ENCODE measurements around the gene SVOP. TPM values are rescaled to one million over a fixed set of nuclear protein-coding genes. Genes with fewer than 3 reads are reported as not detected.
"Not testable (repeated sequence)": the region's sequence is repeated elsewhere in the genome, so short reads cannot be mapped to it uniquely, and the experiment has no call there.

Gene SVOP
- total and polyA plus RNA-seq, 2 donors from 2014 or later = 0.04 TPM; not detected in 1

- Histone ChIP-seq H3K9ac (ENCODE audit: low read length in 3 of 3) (no peak overlapping the region), H3K4me1 (ENCODE audit: control insufficient read depth in 2 of 3, insufficient read depth in 2 of 3, low read depth in 1 of 3, low read length in 3 of 3) (no peaks in the 10 kb centered on the region), H3K9me3 (ENCODE audit: control insufficient read depth in 2 of 3, insufficient read depth in 1 of 3, low read length in 3 of 3) (no peaks in the 10 kb centered on the region), H3K27ac (ENCODE audit: low read depth in 2 of 2, low read length in 2 of 2) (no peak overlapping the region), H3K36me3 (ENCODE audit: control insufficient read depth in 2 of 3, insufficient read depth in 3 of 3, low read length in 3 of 3) (peaks cover 2 to 22% (median 6%) of the 10 kb centered on the region in 3 donors), H3K27me3 (ENCODE audit: control insufficient read depth, insufficient read depth, low read length) (no peaks in the 10 kb centered on the region), H3K4me3 (ENCODE audit: low read length in 3 of 3) (no peak overlapping the region)
- TF ChIP-seq CTCF (IDR thresholded peaks at IDR 0.05; ENCODE audit: borderline replicate concordance, extremely low read depth, insufficient read depth) = no peak
- DNase-seq = no peak
- FAIRE-seq = no peak
- intact Hi-C loops (cut with DNase I) = no loop called here
Observed at GRCh38 chr12:109057376-109057775, 36.5 kb upstream of the SVOP start.

GRCh38 chr12:109056891-109057290 lies 36.0 kb upstream of the SVOP start:
- no peak overlapping the region for H3K4me3 ChIP-seq (ENCODE audit: low read length in 3 of 3)
- FAIRE-seq (no peak), DNase-seq (no peak)
- H3K27ac ChIP-seq (ENCODE audit: low read depth in 2 of 2, low read length in 2 of 2) = no peak overlapping the region
- no peaks in the 10 kb centered on the region for H3K27me3 ChIP-seq (ENCODE audit: control insufficient read depth, insufficient read depth, low read length)
- peaks cover 2 to 22% (median 6%) of the 10 kb centered on the region in 3 donors for H3K36me3 ChIP-seq (ENCODE audit: control insufficient read depth in 2 of 3, insufficient read depth in 3 of 3, low read length in 3 of 3)
- intact Hi-C loops (cut with DNase I) = no loop called here
- no peaks in the 10 kb centered on the region for H3K9me3 ChIP-seq (ENCODE audit: control insufficient read depth in 2 of 3, insufficient read depth in 1 of 3, low read length in 3 of 3)
- peaks cover 0 to 2% (median 0%) of the 10 kb centered on the region in 3 donors for H3K4me1 ChIP-seq (ENCODE audit: control insufficient read depth in 2 of 3, insufficient read depth in 2 of 3, low read depth in 1 of 3, low read length in 3 of 3)
- no peak overlapping the region for H3K9ac ChIP-seq (ENCODE audit: low read length in 3 of 3)
- TF ChIP-seq CTCF (IDR thresholded peaks at IDR 0.05; ENCODE audit: borderline replicate concordance, extremely low read depth, insufficient read depth) = no peak

GRCh38 chr12:109054520-109054919 lies 33.7 kb upstream of the SVOP start:
- peaks cover 0 to 3% (median 0%) of the 10 kb centered on the region in 3 donors for H3K4me1 ChIP-seq (ENCODE audit: control insufficient read depth in 2 of 3, insufficient read depth in 2 of 3, low read depth in 1 of 3, low read length in 3 of 3)
- no peak for FAIRE-seq
- no peak for DNase-seq
- H3K9me3 ChIP-seq (ENCODE audit: control insufficient read depth in 2 of 3, insufficient read depth in 1 of 3, low read length in 3 of 3) = no peaks in the 10 kb centered on the region
- H3K4me3 ChIP-seq (ENCODE audit: low read length in 3 of 3) = no peak overlapping the region
- peaks cover 0 to 12% (median 6%) of the 10 kb centered on the region in 3 donors for H3K36me3 ChIP-seq (ENCODE audit: control insufficient read depth in 2 of 3, insufficient read depth in 3 of 3, low read length in 3 of 3)
- H3K9ac ChIP-seq (ENCODE audit: low read length in 3 of 3) = no peak overlapping the region
- H3K27me3 ChIP-seq (ENCODE audit: control insufficient read depth, insufficient read depth, low read length) = no peaks in the 10 kb centered on the region
- intact Hi-C loops (cut with DNase I) = no loop called here
- no peak overlapping the region for H3K27ac ChIP-seq (ENCODE audit: low read depth in 2 of 2, low read length in 2 of 2)
- no peak for TF ChIP-seq CTCF (IDR thresholded peaks at IDR 0.05; ENCODE audit: borderline replicate concordance, extremely low read depth, insufficient read depth)

- H3K9ac ChIP-seq (ENCODE audit: low read length in 3 of 3); H3K9me3 ChIP-seq (ENCODE audit: control insufficient read depth in 2 of 3, insufficient read depth in 1 of 3, low read length in 3 of 3); intact Hi-C loops (cut with DNase I); DNase-seq; H3K27me3 ChIP-seq (ENCODE audit: control insufficient read depth, insufficient read depth, low read length); FAIRE-seq; H3K4me1 ChIP-seq (ENCODE audit: control insufficient read depth in 2 of 3, insufficient read depth in 2 of 3, low read depth in 1 of 3, low read length in 3 of 3): not testable (repeated sequence)
- H3K36me3 ChIP-seq (ENCODE audit: control insufficient read depth in 2 of 3, insufficient read depth in 3 of 3, low read length in 3 of 3) = peaks cover 0 to 12% (median 6%) of the 10 kb centered on the region in 3 donors
- H3K4me3 ChIP-seq (ENCODE audit: low read length in 3 of 3) = peak overlapping the region in 2 of 3 donors; percentile 90 to 95
- H3K27ac ChIP-seq (ENCODE audit: low read depth in 2 of 2, low read length in 2 of 2) = peak overlapping the region in 1 of 2 donors; percentile 1
Observed at GRCh38 chr12:109054124-109054513, 33.3 kb upstream of the SVOP start.

Measured in kidney (tissue), 14 donors.